ENCODE measurements around the gene BSG. TPM values are rescaled to one million over a fixed set of nuclear protein-coding genes. Genes with fewer than 3 reads are reported as not detected.

Gene BSG
- total and polyA plus RNA-seq, 9 of the 15 experiments (the other 6 are each of a cell fraction or from before 2014, with no cell fraction given) = 4.6 to 495 (median 187) TPM

DNA sequence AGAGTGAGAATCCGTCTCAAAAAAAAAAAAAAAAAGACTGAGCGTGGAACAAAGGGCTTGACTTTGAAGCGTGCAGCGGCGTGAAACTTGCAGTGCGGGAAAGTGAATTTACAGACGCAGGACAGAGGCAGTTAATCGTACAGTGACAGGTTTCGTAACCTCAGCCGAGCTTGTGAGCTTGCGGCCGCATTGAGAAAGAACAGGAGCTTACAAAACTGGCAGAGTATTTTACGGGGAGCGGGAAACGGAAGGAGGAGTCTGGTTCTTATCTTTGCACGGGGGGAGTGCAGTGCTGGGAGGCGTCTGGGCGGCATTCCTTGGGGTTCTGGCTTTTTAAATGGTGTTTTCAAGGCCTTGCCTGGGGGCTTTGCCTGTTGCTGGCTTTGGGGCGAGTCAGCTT lies 6.0 kb upstream of the BSG start (continued):
- TF ChIP-seq, protein P1, sequence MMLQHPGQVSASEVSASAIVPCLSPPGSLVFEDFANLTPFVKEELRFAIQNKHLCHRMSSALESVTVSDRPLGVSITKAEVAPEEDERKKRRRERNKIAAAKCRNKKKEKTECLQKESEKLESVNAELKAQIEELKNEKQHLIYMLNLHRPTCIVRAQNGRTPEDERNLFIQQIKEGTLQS (IDR thresholded peaks at IDR 0.05) = no peak
- TF ChIP-seq, protein P1 (CRISPR knock-in tag; conservative IDR thresholded peaks at IDR 0.05) = no peak
- TF ChIP-seq ETV1 (tag; conservative IDR thresholded peaks at IDR 0.05; ENCODE audit: low read depth) = peak; percentile 25; the same call in 1 of the 2 replicates
- no peak for TF ChIP-seq NFE2L1 (tag; IDR thresholded peaks at IDR 0.05; ENCODE audit: borderline replicate concordance, low read depth)
- TF ChIP-seq BRF1 (IDR thresholded peaks at IDR 0.05; ENCODE audit: borderline replicate concordance, extremely low read depth, insufficient read length) = no peak
- TF ChIP-seq, protein P2, sequence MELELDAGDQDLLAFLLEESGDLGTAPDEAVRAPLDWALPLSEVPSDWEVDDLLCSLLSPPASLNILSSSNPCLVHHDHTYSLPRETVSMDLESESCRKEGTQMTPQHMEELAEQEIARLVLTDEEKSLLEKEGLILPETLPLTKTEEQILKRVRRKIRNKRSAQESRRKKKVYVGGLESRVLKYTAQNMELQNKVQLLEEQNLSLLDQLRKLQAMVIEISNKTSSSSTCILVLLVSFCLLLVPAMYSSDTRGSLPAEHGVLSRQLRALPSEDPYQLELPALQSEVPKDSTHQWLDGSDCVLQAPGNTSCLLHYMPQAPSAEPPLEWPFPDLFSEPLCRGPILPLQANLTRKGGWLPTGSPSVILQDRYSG (tag; conservative IDR thresholded peaks at IDR 0.05; ENCODE audit: low read depth) = no peak
- no peak for TF ChIP-seq NFXL1 (CRISPR knock-in tag; IDR thresholded peaks at IDR 0.05)
- peak; percentile 45; the same call in 1 of the 2 replicates for TF ChIP-seq SUPT5H (IDR thresholded peaks at IDR 0.05)
- TF ChIP-seq ZFP30 (CRISPR knock-in tag; IDR thresholded peaks at IDR 0.05; ENCODE audit: borderline replicate concordance) = no peak
- no peak for TF ChIP-seq CREBBP (IDR thresholded peaks at IDR 0.05; ENCODE audit: low read depth, low read length)
- no peak for TF ChIP-seq ZNF140 (CRISPR knock-in tag; IDR thresholded peaks at IDR 0.05)
- peak; percentile 49 for TF ChIP-seq CBFA2T2 (conservative IDR thresholded peaks at IDR 0.05)
- TF ChIP-seq ARNT (IDR thresholded peaks at IDR 0.05) = 0 out of 4 replicates have a peak, but pooled peaks of 1 of the 2 experiments have one; percentile 24
- TF ChIP-seq LEF1 (IDR thresholded peaks at IDR 0.05) = peak; percentile 74; the same call in 1 of the 2 replicates
- no peak for TF ChIP-seq ZNF184 (CRISPR knock-in tag; IDR thresholded peaks at IDR 0.05)
- TF ChIP-seq ZKSCAN8 (CRISPR knock-in tag; IDR thresholded peaks at IDR 0.05) = no peak
- TF ChIP-seq RCOR1 (IDR thresholded peaks at IDR 0.05; ENCODE audit: borderline replicate concordance in 1 of 2, low read depth in 2 of 2, low read length in 2 of 2) = peak in 1 of 2 experiments; percentile 14; a peak in 1 of 4 replicates
- TF ChIP-seq ELF4 (CRISPR knock-in tag; IDR thresholded peaks at IDR 0.05) = no peak
- no peak for TF ChIP-seq BACH1 (tag; IDR thresholded peaks at IDR 0.05)
- TF ChIP-seq DIDO1 (tag; IDR thresholded peaks at IDR 0.05; ENCODE audit: low read depth) = no peak
- no peak for TF ChIP-seq LCOR (CRISPR knock-in tag; IDR thresholded peaks at IDR 0.05)
- TF ChIP-seq RBM15 (IDR thresholded peaks at IDR 0.05; ENCODE audit: insufficient read depth, low read length) = no peak
- no peak for TF ChIP-seq ZNF583 (CRISPR knock-in tag; IDR thresholded peaks at IDR 0.05)
- TF ChIP-seq MAFK (IDR thresholded peaks at IDR 0.05; ENCODE audit: low read length) = no peak
- no peak for TF ChIP-seq MCM7 (IDR thresholded peaks at IDR 0.05)
- TF ChIP-seq ATF7 (IDR thresholded peaks at IDR 0.05) = peak; percentile 42; the same call in 1 of the 2 replicates
- TF ChIP-seq, protein P3, sequence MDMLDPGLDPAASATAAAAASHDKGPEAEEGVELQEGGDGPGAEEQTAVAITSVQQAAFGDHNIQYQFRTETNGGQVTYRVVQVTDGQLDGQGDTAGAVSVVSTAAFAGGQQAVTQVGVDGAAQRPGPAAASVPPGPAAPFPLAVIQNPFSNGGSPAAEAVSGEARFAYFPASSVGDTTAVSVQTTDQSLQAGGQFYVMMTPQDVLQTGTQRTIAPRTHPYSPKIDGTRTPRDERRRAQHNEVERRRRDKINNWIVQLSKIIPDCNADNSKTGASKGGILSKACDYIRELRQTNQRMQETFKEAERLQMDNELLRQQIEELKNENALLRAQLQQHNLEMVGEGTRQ (CRISPR knock-in tag; IDR thresholded peaks at IDR 0.05) = no peak
- TF ChIP-seq BMI1 (IDR thresholded peaks at IDR 0.05; ENCODE audit: low read length) = no peak
- peak; percentile 83; the same call in 1 of the 2 replicates for TF ChIP-seq GATAD2A (IDR thresholded peaks at IDR 0.05)
- TF ChIP-seq, protein P4, sequence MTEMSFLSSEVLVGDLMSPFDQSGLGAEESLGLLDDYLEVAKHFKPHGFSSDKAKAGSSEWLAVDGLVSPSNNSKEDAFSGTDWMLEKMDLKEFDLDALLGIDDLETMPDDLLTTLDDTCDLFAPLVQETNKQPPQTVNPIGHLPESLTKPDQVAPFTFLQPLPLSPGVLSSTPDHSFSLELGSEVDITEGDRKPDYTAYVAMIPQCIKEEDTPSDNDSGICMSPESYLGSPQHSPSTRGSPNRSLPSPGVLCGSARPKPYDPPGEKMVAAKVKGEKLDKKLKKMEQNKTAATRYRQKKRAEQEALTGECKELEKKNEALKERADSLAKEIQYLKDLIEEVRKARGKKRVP (CRISPR knock-in tag; IDR thresholded peaks at IDR 0.05) = no peak
